GM19238 (cell line): ENCODE measurements around the gene TTLL9.
A peak's percentile ranks its signal among the peaks of the same experiment; 100 is the strongest.

Experiments used
- DNase-seq: peaks from one replicate; pipeline ENCODE4 v3.0.0; 2011; ENCODE audit warnings: low spot score; ENCODE audit not compliant: insufficient read length

TTLL9 gene

DNA sequence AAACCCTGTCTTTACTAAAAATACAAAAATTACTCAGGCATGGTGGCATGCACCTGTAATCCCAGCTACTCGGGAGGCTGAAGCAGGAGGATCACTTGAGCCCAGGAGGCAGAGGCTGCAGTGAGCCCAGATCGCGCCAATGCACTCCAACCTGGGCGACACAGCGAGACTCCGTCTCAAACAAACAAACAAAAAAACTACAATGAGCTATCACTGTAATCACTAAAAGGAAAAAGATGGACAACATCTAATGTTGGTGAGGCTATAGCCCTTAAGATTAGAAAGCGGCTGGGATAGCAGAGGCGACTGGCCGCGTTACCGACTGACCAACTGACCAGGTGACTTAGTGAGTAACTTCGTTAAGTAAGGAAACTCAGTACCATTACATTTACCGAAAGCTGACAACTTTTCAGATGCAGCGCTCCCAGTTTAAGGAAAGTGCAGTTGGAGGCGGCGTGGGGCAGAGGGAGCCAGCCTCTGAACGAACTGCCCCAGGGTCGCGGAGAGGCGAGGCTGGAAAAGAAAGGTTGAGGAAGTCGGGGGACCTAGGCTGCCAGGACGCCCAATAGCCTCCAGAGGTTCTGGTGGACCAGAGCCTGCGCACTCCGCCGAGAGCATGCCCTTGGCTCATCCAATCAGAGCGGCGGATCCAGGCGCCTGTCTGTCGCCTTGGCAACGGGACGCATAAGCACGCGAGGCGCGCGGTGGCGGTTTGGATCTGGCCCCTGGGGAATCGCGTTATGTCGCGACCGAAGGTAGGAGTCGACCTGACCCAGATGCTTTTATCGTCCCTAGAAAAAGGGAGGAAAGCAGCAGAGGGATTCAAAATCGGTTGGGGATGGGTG lies 8.9 kb downstream of the TTLL9 start:
- peak; percentile 84 for DNase-seq

DNA sequence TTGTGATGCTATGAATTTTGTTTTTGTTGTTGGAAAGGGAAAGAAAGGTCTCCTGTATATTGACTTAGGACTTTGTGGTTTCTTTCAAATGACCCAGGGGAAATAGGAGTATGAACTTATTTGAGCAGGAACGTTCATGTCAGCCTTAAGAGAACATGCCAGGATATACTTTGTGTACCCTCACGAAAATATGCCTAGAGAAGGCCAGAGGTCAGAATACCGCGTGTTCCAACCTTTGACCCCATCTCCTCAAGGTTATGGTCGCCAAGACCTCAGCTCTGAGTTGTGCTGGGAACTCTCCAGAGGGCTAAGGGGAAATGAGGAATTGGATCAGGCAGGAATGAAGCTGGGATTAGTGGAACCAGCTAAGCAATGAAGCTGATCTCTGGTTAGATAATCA lies 11.5 kb downstream of the TTLL9 start:
- no peak for DNase-seq

DNA sequence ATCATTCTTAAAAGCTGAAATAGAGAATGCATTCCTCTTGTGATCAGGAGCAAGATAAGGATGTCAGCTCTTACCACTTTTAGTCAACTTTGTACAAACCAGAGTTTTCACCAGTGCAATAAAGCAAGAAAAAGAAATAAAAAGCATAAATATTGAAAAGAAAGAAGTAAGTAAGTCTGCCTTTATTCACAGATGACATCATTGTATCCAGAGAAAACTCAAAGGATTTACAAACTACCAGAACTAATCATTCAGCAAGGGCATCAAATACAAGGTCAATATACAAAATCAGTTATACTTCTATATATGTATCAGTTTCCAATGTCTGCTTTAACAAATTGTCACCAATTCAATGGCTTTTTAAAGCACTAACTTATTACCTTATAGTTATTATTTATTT lies 13.4 kb downstream of the TTLL9 start:
- DNase-seq = no peak

DNA sequence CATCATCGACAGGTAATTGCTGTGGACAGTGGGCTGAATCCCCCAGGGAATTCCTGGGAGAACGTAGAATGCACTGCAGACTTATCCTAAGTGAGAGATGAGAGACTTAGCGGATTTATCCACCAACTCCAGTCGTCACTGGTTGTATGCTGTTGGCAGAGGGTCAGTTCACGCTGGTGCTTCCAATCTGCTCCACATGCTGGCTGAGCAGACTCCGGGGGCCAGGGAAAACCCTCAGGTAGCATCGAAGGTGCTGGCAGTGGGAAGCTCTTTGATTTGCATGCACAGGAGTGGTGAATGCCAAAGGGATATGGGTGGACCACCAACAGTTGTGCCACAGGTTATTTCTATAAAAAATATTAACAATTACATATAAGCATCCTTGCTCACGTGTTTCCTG lies 20.2 kb downstream of the TTLL9 start:
- DNase-seq = no peak

DNA sequence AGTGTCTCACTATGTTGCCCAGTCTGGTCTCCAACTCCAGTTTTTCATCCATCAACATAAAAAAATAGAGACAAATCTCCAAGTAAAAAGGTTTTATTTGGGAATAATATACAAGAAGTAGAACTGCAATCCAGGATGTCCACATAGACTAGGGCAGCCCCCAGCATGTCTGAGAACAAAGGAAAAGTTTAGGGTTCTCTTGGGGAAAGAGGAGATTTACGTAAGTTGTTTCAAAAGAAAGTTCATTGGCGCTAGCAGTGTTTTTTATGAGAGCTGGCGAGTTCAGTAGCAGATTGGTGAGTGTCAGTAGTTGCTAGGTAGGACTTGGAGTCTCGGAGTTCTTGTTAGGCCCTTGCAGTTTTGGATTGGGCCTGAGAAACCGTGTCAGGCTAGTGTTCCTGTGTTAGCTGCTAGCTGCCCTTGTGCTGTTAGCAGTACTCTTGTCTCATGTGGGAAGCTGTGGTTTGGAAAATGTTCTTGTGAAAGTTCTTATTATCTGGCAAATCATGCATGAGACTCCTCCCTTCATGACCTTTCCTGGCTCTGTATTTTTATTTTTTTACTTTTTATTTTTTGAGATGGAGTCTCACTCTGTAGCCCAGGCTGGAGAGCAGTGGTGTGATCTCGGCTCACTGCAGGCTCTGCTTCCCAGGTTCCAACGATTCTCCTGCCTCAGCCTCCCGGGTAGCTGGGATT lies 24.7 kb downstream of the TTLL9 start:
- DNase-seq = peak; percentile 58

DNA sequence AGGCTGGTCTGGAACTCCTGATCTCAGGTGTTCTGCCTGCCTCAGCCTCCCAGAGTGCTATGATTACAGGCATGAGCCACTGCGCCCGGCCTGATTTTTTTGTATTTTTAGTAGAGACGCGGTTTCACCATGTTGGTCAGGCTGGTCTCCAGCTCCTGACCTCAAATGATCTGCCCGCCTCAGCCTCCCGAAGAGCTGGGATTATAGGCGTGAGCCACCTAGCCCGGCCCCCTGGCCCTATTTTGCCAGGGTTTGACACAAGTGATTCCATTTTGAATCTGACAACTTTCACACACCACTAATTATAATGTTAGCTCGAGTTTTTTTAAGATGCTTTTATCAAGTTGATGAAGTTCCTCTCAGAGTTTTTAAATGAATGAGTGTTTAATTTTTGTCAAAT lies 25.6 kb downstream of the TTLL9 start:
- DNase-seq = no peak

DNA sequence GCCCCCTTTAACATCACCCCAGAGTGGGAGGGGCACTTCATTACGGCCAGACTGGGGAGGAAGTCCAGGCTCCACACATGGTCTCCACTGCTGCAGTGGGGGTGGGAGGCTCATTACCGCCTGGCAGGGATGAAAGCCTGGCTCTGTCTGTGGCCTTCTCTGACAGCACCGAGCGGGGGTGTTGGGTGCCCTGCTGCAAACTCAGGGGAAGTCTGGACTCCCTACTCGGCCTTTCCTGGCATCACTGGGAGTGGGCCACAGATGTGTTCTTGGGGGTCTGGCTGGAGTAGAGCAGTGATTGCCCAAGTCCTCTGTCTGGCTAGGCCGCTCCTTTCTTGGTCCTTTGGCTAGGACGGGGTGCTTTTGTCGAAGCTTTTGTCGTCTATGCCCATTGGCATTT lies 27.1 kb downstream of the TTLL9 start:
- no peak for DNase-seq

DNA sequence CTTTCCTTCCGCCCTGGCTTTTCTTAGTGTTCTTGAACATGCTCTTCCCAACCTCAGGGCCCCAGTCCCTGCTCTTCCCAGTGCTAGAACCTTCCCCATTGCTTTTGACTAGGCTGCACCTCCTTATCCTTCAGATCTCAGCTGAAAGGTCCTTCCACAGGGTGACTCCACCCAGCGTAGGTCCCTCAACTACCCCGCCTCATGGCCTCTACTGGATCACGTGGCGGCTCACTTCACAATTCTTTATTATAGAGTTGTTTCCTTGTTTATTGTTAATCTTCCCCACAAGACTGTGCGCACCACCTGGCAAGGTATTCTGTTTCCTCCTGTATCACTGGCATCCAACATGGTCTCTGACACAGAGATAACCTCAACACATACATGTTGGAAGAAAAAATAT lies 31.2 kb downstream of the TTLL9 start:
- DNase-seq = no peak

DNA sequence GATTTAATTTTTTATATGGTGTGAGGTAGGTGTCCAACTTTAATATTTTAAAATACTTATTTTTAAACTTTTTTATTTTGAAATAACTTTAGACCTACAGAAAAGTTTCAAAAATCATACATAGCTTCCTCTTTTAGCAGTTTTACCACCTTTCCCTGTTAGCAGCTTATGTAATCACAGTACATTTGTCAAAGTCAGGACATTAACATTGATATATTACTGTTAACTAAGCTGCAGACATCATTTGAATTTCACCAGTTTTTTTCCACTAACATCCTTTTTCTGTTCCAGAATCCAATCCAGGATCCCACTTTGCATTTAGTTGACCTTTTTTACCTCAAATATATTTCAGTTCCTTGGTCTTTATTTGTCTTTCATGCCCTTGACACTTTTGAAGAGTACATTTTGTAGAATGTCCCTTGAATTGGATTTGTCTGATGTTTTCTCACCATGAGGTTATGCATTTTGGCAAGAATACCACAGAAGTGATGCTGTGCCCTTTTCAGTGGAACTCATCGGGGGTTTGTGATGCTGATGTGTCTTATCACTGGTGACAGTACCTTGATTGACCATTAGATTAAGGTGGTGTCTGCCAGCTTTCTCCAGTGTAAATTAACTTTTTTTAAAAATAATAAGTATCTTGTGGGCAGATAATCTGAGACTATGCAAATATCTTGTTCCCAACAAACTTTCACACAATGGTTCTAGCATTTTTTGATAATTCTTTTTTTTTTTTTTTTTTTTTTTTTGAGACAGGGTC lies 33.4 kb downstream of the TTLL9 start:
- no peak for DNase-seq

DNA sequence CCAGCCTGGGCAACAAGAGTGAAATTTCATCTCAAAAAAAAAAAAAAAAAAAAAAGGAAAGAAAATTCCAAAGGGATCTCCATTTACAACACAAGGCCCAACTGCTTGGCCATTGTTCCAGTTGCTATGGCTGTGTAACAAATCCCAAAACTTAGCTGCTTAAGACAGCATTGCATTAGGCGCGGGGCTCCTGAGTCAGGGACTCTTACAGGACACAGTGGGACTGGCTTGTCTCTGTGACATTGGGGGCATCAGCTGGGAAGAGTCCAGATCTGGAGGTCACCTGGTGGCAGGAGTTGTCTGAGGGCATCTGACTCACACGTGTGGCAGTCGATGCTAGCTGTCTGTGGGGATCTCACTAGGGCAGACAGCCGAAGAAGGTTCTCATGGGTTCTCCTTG lies 35.6 kb downstream of the TTLL9 start:
- DNase-seq = no peak

DNA sequence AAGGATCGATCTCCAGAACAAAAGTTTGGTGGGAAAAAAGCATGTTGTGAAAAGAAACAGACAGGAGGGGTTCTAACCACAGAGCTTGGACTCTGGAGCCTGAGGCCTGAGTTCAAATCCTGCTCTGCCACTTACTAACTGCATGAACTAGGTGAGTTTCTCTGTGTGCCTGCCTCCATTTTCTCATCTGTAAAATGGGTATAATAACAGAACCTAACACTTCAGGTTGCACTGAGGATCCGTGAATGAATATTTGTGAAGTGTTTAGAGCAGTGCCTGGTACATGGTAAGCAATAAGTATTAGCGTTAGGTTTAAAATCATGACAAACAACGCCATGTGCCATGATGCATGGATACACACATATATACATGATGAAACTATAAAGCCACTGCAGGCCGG lies 36.6 kb downstream of the TTLL9 start:
- DNase-seq = no peak

DNA sequence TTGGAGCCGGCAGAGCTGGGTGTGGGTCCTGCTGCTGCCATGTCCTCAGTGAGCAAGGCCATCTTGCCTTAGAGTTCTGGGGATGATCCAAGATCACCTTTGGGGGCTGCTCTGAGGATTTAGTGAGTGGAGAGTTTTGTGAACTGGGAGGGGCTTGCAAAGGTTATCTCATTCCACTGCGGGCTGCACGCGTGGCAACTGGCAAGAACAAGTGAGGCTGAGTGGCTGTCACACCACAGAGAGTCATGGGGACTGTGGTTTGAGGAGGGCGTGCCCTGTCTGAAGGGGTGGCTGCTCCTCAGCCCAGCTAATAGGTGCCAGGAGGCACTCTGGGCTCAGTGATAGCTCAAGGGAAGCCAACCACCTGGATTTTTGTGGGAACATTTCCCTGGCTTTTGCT lies 37.6 kb downstream of the TTLL9 start:
- DNase-seq = no peak

DNA sequence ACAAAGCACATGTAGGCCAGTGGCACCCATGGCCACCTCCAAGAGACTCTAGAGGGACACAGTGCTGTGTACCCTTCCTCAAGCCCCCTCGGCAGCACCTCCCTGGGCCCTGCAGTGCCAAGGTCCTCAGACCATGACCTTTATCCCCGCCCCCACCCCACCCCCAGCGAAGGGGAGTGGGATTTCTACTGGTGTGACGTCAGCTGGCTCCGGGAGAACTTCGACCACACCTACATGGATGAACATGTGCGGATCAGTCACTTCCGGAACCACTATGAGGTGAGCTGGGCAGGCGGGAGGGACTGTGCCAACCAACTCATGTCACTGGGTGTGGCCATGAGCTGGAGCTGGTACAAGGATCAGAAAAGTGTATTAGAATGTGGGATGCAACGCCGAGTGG lies 38.0 kb downstream of the TTLL9 start:
- DNase-seq = no peak

DNA sequence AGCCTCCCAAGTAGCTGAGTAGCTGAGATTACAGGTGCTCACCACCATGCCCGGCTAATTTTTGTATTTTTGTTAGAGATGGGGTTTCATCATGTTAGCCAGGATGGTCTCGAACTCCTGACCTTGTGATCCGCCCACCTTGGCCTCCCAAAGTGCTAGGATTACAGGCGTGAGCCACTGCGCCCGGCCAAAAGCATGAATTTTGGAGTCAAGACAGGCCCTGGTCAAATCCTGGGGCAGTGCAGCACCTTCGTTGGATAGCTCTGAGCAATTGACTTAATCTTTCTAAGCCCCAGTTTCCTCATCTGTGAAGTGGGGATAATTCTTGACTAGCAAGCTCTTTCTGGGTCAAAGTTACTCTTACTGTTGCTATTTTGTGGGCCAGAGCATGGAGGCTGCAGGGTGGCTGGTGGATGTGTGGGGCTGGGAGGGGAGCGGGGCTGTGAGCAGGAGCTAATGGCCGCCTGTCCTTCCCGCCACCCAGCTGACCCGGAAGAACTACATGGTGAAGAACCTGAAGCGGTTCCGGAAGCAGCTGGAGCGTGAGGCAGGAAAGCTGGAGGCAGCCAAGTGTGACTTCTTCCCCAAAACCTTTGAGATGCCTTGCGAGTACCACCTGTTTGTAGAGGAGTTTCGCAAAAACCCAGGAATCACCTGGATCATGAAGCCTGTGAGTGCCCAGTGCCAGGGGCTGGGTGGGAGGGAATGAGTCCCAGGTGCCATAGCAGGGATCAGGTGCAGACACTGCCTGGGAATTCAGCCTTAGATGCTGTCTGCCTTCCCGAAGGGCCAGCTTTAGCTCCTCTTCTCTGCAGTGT lies 39.0 kb downstream of the TTLL9 start:
- DNase-seq = no peak

DNA sequence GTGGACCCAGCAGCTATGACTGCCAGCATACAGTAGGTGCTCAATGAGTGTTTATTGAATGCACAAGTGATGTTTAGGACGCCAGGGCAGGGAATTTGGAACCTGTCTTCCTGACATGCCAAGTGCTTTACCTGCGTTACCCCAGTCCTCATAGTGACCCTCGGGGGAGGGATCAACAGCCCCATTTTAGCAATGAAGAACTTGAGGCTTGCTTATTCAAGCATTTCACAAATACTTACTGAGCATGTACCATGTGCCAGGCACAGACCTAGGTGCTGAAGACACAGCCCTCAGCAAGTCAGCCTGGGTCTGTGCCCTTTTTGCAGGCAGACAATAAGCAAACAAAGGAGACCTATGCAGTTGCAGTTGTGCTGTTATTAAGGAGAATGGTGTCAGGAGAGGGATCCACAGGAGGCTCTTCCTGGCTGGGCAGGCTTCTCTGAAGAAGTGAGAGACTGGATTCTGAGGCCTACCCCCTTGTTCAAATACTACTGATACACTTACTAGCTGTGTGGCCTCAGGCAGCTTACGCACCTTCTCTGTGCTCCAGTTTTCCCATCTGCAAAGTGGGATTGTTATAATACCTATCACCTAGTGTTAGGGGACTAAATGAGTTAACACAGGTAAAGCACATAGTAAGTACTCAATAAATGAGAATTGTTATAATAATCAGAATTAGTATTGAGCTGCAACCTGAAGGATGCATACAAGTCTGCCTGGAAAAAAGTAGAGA lies 39.8 kb downstream of the TTLL9 start:
- DNase-seq = no peak

DNA sequence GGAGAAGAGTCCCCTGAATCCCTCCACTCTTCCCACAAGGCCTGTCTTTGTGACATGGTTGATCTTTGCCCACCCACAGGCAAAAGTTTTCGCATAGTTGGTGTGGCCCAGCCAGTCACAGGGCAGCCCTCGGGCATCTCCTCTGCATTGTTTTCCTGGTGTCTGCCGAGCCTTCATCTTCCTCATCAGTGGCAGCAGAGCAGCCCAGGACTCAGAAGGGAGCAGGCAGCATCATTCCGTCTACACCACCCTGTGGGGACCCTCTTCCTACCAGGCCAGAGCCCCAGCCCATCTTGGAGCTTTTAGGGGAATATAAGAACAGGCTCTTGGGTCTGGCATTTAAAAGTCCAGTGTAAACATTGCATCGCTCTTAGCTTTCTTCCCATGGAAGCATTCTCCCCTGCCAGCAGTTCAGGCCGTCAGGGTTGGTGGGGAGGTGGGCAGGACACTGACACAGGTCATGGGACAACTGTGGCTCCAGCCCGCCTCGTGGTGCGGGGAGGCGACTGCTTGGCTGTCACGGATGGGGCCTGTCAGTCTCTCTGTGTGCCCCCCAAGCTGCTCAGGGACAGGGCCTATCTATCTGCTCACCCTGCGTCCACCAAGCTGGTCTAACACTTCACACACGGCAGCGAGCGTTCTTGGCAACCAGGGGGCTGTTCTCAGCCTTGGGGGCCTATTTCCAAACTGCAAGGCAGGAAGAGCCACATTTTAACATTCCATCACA lies 43.2 kb downstream of the TTLL9 start:
- no peak for DNase-seq

DNA sequence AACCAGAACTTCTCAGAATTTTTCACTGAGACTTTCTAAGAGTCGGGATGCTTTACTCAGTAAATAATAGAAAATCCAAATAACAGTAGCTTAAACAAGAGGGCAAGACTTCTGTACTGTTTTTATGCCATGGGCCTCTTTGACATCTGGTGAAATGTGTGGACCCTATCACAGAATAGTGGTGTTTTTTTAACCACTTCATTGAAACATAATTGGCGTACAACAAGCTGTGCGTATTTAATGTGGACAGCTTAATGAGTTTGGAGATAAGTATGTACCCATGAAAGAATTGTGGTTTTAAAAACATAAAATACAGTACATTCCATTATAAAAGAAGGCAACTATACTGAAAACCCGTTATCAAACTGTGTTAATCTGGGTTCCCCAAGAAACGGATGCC lies 43.7 kb downstream of the TTLL9 start:
- DNase-seq = no peak

DNA sequence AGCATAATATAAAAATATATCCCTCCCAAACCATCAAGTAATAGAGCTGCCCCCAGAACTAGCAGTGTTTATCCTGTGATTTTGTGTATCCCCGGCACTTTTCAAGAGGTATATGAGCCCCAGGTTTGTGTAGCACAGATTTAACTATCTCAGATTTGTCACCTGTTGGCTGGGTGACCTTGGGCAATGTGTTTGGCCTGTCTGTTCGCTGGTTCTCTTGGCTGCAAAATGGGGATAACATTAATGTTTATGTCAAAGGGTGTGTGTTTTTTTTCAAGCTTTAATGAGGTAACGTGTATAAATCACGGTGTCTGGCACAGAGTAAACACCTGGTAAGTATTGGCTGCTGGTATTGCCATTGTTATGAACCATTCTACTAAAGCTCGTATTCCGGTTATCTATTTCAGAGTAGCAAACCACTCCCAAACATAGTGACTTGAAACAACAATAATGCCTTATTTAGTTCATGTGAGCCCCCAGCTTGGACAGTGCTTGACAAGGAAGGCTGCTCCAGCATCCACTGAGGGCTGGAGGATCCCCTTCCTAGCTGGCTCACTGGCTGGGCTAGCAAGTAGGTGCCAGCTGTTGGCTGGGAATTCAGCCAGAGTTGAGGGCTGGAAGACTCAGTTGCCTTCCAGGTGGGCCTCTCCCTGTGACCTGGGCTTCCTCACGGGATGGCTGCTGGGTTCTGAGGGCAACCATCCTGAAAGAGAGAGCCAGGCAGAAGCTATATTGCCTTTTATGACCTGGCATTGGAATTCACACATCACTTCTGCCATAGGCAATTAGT lies 45.3 kb downstream of the TTLL9 start:
- no peak for DNase-seq

DNA sequence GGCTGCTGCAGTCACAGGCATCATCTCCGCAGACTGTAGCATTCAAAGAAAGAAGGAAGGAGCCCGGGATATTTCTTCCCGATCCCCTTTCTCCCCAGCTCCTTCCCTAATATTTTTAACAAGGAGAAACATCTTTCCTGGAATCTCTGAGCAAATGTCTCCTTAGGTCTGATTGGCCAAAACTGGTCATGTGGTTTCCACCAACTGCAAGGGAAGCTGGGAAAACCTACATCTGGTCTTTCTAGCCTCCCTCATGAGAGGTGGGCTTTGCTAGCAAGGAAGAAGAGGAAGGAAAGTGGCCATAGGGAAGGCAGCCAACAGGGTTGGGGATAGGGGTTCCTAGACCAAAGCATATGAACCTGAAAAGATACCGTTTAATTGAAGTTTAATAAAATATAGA lies 46.3 kb downstream of the TTLL9 start:
- DNase-seq = no peak
